Measurements from ENCODE around the gene NYNRIN. TPM values are rescaled to one million over a fixed set of nuclear protein-coding genes. Genes with fewer than 3 reads are reported as not detected.

The NYNRIN gene
- total RNA-seq, 1 experiment from 2014 or later: 0.12 TPM

DNA sequence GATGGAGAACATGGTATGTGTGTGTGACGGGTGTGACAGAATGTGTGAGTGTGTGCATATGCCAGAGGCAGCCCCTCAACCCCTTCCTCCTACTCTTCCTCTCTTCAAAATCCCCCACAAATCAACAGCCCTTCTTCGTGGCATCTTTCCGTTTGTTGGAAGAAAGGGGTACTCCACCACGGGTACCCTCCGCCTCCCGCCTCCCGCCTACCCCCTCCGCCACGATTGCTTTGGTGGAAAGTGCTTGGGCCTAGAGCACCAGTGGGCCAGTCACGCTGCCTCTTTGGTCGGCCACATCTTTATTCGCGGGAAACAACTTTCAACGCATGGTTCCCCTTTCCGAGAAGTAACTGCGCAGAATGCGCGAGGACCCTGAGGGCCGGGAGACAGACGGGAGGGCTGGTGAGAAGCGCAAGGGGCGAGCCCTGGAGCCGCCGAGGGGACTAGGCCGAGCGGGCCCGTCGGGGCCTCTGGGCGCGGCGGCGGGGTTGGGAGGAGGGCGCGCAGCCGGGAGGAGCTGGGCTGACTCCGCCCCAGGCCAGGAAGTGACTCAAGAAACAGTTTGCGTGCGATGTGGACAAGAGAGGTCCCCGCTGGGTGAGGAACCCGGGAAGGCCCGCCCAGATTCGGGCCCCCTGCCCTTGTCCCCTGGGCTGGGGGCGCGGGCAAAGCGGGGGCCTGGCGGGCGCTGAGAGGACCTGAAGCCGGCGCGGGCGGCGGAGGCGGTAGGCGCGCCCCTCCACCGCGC, 30.8 kb downstream of the NYNRIN start, which contains the start of the genes CBLN3 and KHNYN:
CBLN3 (minus strand) TSS at position 274 of the 748 bp plus-strand sequence. CDS start 614 bp downstream, outside the sequence.
KHNYN (plus strand) TSS at position 560 of the 748 bp plus-strand sequence. CDS start 777 bp downstream, outside the sequence.
- DNase-seq (ENCODE audit: extremely low read depth, low read depth): peak; percentile 92

DNA sequence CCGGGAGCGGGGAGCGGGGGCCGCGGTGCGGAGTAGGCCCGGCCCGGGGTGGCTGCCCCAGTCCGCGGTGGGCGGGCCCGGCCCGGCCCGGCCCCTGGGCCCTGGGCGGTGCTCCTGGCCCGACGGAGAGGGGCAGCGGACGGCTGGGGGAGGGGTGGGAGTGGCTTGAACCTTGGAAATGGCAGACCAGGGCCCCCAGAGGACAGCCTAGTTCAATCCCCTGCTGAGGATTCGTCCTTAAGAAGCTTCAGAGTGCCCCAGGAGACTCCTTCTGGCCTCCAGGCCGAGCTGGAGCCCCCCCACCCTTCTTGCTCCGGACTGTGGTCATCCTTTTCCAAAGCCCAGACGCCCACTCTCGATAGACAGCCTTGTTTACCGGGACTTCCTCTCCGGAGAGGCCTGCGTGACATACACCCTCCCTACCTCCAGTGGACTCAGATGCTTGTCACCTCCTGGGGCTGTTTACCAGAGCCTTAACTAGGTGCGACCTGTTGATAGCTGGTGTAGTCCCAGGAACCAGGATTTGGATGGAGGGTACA, 31.4 kb downstream of the NYNRIN start:
- DNase-seq (ENCODE audit: extremely low read depth, low read depth): peak; percentile 63

DNA sequence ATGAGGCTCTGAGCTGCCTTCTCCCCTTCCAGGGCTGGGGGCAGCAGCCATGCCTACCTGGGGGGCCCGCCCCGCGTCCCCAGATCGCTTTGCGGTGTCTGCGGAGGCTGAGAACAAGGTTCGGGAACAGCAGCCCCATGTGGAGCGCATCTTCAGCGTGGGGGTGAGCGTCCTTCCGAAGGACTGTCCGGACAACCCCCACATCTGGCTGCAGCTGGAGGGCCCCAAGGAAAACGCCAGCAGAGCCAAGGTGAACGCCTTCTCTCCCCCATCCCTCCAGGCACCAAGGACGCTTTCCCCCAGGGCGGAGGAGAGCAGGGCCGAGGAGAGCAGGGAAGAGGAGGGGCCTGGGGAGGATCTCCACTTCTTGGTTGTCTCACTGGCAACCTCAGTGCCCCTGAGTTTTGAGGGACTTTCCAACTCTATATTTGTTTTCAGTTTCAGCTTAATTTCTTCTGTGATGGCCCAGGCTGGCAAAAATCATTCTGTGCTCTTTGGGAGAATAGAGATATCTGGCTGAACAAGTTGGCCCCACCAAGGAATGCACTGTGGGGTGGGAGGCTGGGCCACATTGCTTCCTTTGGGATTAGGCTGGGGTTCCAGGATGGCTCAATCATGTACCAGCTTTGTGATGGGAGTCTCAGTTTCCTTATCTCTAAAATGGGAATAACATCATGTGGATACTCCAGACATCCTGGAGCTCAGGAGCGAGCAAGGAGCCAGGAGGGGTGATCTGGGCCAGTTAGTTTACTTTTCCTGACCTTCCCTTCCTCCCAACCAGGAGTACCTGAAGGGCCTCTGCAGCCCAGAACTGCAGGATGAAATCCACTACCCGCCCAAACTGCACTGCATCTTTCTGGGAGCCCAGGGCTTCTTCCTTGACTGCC, 32.1 kb downstream of the NYNRIN start:
- DNase-seq (ENCODE audit: extremely low read depth, low read depth): no peak

DNA sequence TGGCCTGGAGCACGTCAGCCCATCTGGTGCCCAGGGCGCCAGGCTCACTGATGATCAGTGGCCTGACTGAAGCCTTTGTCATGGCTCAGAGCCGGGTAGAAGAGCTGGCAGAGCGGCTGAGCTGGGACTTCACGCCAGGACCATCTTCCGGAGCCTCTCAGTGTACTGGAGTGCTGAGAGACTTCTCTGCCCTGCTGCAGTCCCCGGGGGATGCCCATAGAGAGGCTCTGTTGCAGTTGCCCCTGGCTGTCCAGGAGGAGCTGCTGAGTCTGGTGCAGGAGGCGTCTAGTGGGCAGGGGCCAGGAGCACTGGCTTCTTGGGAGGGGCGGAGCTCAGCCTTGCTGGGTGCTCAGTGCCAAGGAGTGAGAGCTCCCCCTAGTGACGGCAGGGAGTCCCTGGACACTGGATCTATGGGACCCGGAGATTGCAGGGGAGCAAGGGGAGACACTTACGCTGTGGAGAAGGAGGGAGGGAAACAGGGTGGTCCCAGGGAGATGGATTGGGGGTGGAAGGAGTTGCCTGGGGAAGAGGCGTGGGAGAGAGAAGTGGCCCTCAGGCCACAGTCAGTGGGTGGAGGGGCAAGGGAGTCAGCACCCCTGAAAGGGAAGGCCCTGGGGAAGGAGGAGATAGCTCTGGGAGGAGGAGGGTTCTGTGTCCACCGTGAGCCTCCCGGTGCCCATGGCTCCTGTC, 32.9 kb downstream of the NYNRIN start:
- DNase-seq (ENCODE audit: extremely low read depth, low read depth): peak; percentile 92

DNA sequence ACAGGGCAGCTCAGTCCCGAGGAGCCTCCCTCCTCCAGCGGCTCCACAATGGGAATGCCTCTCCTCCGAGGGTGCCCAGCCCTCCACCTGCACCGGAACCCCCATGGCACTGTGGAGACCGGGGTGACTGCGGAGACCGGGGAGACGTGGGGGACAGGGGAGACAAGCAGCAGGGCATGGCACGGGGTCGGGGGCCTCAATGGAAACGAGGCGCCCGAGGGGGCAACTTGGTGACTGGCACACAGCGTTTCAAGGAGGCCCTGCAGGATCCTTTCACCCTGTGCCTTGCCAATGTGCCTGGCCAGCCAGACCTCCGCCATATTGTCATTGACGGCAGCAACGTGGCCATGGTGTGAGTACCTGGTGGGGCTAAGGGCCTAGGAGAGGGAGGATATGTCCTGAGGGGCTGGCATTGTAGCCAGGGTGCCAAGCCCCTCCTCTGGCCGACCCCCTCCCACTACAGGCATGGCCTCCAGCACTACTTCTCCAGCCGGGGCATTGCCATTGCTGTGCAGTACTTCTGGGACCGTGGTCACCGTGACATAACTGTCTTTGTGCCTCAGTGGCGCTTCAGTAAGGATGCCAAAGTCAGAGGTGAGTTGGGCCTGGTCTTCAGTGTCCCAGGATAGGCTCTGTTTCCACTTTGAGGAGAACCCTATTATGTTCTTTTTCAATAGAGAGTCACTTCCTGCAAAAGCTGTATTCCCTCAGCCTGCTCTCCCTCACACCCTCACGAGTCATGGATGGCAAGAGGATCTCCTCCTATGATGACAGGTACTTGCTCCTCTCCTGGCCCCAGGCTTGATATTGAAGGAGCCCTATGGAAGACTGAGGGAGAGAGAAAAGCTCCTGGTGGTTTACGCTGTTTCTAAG, 33.7 kb downstream of the NYNRIN start:
- DNase-seq (ENCODE audit: extremely low read depth, low read depth): no peak

DNA sequence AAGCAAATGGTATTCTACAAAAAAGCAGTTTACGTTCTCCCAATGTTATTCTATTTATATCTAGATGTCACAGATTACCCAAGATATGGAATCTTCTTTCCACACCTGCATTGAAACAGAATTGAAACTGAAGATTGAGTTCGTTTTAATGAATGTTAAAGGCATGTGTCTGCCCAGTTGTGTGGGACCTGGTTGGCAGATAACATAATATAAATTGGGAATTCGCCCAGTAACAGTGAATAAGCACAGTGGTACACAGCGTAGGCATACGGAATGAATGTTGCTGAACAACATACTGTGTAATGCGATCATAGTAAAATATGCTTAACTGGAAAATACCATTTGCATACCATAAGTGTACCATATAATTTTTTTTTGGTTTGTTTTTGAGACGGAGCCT, 35.2 kb downstream of the NYNRIN start:
- no peak for DNase-seq (ENCODE audit: extremely low read depth, low read depth)

DNA sequence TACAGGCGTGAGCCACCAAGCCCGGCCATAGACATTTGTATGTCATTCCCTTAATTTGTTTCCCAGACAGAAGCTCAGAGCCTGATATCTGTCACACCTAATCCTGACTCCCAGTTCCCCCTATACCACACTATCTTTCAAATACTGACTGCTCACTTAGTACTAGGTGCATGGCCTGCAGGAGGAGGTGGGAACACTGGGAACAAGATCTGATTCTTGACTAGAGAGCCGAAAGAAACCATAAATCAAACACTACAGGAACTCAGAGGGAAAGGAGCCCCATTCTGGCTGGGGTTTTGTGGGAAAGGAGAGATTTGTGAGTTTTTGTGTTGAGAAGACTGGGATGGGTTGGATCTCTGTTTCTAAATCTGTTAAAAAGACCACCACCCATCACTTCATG, 35.9 kb downstream of the NYNRIN start:
- DNase-seq (ENCODE audit: extremely low read depth, low read depth): no peak

DNA sequence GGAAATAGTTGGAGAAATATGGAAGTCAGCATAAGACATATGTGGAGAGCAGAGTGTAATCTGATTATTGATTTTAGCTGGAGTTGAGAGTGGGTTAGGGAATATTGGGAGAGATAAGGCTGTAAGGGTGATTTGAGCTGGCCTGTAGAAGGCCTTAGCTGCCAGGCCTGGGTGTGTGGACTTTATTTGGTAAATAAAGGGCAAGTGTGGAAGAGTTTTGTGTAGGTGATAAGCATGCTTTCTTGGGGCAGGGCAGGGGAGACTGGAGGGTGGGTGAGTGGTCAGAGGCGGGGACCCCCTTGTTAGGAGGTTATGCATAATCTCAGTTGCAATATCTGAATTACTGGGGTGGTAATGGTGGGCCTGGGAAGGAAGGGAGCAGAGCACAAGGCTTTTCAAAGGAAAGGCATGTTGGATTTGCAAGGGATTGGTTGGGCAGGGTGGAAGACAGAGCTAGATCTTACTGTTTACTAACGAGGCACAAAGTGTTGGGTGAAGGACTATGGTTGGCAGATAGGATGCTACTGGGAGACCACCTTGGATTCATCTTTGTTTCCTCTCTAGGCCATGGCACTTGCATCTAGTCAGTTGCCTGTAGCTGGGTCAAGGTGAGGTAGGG, 36.5 kb downstream of the NYNRIN start:
- no peak for DNase-seq (ENCODE audit: extremely low read depth, low read depth)

DNA sequence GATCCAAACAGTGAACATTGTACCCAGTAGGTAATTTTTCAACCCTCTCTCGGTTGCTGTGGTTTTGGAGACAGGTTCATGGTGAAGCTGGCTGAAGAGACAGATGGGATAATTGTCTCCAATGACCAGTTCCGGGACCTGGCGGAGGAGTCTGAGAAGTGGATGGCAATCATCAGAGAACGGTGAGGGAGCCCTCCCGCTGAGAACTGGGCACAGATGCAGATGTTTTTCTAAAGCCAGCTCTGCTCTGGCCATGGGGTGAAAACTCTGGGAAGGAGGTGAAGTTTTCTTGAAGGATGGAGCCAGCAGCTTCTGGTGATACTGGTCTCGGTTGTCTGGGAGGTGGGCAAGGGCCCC, 37.2 kb downstream of the NYNRIN start:
- no peak for DNase-seq (ENCODE audit: extremely low read depth, low read depth)

DNA sequence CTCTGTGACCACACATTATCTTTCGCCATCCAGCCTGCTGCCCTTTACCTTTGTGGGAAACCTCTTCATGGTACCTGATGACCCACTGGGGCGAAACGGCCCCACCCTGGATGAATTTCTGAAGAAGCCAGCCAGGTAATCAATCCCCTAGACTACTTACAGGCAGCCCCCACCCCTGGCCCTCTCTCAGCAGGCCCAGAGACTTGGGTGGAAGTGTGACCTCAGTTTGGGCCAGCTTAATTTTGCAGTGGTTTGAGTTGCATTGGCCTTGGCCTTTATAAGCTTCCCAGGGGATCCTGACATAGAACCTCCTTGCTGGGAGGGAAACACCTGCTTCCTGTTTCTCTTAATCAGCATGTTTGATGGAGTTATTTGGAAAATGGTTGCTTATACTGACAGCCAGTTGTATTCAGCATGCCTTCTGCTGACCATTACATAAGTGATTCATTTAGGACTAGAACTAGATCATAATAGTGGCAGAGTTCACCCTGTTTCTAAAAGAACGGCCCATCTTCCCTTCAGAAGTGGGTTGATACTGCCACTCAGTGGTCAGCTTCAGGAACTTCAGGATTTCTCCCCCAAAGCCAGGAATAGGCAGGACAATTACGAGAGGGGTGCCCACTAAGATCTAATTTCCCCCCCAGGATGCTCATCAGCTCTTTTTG, 37.7 kb downstream of the NYNRIN start:
- DNase-seq (ENCODE audit: extremely low read depth, low read depth): peak; percentile 77

DNA sequence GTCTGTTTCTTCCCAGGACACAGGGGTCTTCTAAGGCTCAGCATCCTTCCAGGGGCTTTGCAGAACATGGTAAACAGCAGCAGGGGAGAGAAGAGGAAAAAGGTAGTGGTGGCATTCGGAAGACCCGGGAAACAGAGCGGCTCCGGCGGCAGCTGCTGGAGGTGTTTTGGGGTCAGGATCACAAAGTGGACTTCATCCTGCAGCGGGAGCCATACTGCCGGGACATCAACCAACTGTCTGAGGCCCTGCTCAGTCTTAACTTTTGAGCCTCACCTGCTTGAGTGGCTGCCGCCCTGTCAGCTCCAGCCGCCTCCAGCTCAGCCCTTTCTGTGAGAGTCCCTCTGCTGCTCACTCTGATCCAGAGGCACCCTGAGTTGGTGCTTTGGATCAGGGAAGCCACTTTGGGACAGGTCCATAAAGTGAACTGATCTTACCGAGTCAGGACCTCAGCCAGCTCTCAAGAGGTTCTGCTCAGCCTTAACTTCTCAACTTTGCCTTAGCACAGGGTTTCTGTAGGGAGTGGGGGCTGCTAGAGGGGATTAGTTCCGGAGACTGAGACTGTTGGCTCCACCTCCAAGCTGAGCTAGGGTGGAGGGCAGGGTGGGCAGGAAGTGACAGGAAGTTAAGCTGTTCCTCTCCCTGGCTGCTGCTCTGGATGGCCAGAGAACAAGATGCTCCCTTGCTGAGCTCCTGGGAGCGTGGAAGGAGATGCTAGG, 38.4 kb downstream of the NYNRIN start:
- no peak for DNase-seq (ENCODE audit: extremely low read depth, low read depth)

DNA sequence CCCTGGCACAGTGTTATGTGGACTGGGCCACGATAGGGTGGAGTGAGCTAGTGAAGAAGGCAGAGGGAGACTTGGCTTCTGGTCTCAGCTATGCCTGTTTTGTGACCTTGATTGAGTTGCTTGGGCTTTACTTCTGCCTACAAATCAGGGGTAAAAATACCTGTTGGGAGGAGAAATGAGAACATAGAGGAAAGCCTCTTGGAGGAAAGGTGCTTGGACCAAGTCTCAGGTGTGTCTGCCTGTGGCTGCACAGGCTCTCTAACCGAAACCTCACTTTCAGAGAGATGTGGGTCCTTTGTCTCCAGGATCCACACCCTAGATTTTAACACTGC, 38.9 kb downstream of the NYNRIN start:
- DNase-seq (ENCODE audit: extremely low read depth, low read depth): no peak

DNA sequence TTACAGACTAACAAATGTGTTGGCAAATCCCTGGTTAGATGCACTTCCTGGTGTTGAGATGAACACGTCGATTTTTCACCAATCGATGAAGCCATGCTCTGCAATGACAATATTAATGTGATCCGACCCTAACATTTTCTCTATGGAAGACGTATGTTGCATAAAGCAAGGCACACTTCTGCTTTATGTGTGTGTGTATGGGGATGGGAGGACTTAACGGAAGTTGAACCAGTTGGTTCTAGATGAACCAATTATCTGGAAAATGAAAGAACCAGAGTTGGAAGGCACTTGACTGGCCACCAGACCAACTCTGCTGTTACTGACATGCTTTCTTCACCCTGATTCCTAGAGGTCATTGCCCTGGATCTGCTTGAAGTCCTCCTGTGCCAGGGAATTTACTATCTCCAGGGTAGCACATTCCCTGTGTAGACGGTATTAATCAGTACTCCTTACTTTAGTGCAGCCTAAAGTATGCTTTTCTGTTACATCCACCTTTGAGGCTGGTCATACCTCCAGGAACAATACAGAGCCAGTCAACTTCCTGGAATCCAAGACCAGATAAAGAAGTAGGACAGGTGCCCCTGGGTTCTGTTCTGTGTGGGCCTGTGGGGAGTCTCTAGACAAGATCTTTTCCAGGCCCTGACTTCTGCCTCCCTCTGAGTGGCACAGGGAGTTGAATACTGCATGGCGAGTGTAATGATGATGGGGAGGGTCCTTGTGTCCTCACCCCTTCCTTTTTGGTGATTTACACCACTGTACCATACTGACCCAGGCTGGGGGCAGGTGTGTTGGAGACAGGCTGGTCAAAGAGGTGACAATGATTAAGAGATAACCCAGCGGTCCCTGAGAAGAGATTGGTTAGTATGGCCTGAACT, 39.7 kb downstream of the NYNRIN start:
- no peak for DNase-seq (ENCODE audit: extremely low read depth, low read depth)

DNA sequence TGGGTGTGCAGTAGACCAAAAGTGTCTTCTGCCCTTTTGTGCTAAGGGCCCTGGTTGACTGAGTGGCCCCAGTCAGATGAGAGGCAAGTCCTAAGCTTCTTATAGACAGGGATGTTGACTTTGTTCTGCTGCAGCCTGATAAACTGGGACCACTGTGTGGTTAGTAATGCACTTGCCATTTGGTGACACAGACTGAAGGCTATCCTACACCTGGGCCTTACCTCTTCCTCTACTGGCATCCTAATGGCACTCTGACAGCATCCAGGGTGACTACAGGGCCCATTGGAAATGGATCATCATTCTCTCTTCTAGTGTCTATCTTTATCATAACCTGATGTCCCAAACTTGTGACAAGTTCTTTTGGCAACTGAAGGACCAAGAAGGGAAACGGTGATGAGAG, 40.5 kb downstream of the NYNRIN start:
- DNase-seq (ENCODE audit: extremely low read depth, low read depth): no peak

DNA sequence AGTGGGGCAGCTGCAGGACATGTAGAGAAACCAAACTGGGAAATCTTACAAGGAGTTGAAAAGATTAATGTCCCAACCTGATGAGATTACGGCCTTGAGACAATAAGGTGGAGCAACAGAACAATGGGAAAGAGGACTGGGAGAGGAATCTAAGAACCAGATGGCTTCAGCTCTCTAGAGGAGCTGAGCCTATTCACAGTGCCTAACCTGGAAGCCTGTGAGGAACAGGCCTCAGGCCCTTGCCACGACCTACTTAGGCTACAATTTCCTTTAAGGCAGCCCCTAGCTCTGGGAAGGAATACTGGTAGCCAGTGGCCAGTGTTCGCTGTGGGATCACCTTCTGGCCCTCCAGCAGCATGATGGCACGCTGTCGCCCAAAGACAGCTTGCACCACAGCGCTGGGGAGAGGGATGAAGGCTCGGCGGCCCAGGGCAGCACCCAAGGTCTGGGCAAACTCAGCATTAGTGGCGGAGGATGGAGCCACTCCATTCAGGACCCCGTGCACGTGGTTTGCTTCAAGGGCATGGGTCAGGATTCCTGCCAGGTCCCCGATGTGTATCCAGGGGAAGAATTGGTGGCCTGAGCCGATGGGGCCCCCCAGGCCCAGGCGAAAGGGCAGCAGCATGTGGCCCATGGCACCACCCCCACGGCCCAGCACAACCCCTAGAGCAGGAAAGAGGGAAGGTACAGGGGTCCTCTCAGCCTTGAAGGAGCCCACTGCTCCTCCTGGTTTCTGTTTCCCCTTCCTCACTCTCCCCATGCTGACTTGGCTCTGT, 41.2 kb downstream of the NYNRIN start:
- no peak for DNase-seq (ENCODE audit: extremely low read depth, low read depth)

DNA sequence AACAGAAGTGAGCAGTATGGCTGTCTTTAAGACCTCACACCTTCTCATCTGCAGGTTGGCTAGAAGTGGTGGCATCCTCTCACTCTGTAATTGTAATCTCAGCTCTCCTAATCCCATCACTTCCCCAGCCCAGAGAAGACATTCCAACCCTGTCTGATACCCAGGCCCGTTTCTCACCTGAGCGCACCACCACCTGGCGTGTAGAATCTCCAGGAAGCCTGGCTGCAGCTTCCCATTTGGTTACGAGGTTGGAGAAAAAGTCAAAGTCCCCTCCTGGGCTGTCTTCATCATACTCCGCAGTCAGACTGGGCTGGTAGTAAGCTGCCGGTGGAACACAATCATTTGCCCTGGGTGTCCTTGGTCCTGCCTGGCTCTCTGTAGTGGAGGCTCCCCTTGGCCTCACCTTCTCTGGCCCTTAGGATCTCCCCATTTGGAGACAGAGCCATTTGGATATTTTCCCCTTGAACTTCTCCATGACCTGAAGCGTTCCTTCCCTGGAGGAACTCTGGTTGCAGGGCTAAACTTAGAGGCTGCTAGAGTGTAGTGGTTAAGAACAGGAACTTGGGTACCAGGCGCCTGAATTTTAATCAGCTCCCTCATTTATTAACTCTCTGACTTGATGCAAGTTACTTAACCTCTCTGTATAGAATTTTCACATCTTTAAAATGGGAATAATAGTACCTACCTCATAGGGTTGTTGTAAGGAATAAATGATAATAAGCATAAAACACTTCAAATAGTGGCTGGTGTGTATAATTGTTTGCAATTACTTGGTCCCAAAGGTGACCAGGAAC, 42.0 kb downstream of the NYNRIN start:
- DNase-seq (ENCODE audit: extremely low read depth, low read depth): no peak

All from NCI-H460 (cell line).